ENCODE data around the gene ANGEL1.

DNA sequence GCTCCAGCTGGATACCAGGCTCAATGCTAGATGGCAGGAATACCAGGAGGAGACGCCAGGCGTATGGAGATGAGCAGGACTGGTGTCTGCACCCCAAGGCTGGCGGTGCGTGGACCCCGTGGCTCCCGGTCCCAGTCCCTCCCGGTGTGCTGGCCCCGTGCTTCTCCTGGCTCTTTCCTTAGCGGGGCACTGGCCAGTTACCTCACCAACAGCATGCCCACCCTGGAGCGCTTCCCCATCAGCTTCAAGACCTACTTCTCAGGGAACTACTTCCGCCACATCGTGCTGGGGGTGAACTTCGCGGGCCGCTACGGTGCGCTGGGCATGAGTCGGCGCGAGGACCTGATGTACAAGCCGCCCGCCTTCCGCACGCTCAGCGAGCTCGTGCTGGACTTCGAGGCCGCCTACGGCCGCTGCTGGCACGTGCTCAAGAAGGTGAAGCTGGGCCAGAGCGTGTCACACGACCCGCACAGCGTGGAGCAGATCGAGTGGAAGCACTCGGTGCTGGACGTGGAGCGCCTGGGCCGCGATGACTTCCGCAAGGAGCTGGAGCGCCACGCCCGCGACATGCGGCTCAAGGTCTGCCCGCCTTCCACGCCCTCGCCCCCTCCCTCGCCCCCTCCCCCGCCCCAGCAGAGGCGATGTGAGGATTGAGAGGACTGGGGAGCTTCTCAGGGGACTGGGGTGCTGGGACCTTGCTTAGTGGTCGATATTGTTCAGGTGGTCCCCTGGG is 36.8 kb downstream of the ANGEL1 start:
- TF ChIP-seq, protein P1, sequence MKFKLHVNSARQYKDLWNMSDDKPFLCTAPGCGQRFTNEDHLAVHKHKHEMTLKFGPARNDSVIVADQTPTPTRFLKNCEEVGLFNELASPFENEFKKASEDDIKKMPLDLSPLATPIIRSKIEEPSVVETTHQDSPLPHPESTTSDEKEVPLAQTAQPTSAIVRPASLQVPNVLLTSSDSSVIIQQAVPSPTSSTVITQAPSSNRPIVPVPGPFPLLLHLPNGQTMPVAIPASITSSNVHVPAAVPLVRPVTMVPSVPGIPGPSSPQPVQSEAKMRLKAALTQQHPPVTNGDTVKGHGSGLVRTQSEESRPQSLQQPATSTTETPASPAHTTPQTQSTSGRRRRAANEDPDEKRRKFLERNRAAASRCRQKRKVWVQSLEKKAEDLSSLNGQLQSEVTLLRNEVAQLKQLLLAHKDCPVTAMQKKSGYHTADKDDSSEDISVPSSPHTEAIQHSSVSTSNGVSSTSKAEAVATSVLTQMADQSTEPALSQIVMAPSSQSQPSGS (CRISPR knock-in tag; IDR thresholded peaks at IDR 0.05) = no peak
- TF ChIP-seq KDM1A (IDR thresholded peaks at IDR 0.05) (no peak), NR1H2 (CRISPR knock-in tag; IDR thresholded peaks at IDR 0.05) (no peak), PHF8 (IDR thresholded peaks at IDR 0.05; ENCODE audit: borderline replicate concordance, low read length) (no peak), CHD2 (IDR thresholded peaks at IDR 0.05; ENCODE audit: low read depth, low read length) (no peak), FOS (IDR thresholded peaks at IDR 0.05; ENCODE audit: extremely low read depth, insufficient read length) (no peak), CREB1 (IDR thresholded peaks at IDR 0.05) (no peak), CREB1 (CRISPR knock-in tag; IDR thresholded peaks at IDR 0.05) (no peak)
- TF ChIP-seq, protein P2, sequence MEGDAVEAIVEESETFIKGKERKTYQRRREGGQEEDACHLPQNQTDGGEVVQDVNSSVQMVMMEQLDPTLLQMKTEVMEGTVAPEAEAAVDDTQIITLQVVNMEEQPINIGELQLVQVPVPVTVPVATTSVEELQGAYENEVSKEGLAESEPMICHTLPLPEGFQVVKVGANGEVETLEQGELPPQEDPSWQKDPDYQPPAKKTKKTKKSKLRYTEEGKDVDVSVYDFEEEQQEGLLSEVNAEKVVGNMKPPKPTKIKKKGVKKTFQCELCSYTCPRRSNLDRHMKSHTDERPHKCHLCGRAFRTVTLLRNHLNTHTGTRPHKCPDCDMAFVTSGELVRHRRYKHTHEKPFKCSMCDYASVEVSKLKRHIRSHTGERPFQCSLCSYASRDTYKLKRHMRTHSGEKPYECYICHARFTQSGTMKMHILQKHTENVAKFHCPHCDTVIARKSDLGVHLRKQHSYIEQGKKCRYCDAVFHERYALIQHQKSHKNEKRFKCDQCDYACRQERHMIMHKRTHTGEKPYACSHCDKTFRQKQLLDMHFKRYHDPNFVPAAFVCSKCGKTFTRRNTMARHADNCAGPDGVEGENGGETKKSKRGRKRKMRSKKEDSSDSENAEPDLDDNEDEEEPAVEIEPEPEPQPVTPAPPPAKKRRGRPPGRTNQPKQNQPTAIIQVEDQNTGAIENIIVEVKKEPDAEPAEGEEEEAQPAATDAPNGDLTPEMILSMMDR (IDR thresholded peaks at IDR 0.05 in 2 of 3, conservative IDR thresholded peaks at IDR 0.05 in 1 of 3; ENCODE audit: insufficient read depth in 2 of 3, low read depth in 1 of 3, low read length in 3 of 3) = no peak

Measured in K562 (cell line).